Right lobe of liver (tissue), 4 donors: ENCODE data around the gene COX10.
"Not testable (repeated sequence)": the region's sequence is repeated elsewhere in the genome, so short reads cannot be mapped to it uniquely, and the experiment has no call there.

Experiments
- CTCF ChIP-seq, 4 donors: fragments of 200-600 bp in 3 of 4; fragments of 450-650 bp in 1 of 4; IDR thresholded peaks; one replicate each; pipeline versions ENCODE4 v1.5.1 to v1.8.0; 2016 to 2022; ENCODE audit warnings: antibody characterized with exemption in 4 of 4, mild to moderate bottlenecking in 2 of 4
- POLR2A ChIP-seq: fragments of 450-650 bp; IDR thresholded peaks from one replicate; pipeline ENCODE4 v1.6.1; 2017; ENCODE audit warnings: antibody characterized with exemption, mild to moderate bottlenecking
- donor health status: DM: no; HTN: no; CAD: no.
- donor health status: DM: no; HTN: no; CAD: no.
- donor health status: DM: no; HTN: yes; CAD: no.

DNA sequence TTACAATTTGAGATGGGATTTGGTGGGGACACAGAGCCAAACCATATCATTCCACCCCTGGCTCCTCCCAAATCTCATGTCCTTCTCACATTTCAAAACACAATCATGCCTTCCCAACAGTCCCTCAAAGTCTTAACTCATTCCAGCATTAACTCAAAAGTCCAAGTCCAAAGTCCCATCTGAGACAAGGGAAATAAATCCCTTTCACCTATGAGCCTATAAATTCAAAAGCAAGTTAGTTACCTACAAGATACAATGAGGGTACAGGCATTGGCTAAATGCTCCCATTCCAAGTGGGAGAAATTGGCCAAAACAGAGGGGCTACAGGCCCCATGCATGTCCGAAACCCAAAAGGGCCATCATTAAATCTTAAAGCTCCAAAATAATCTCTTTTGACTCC is 98.5 kb downstream of the COX10 start:
- TF ChIP-seq CTCF (IDR thresholded peaks at IDR 0.05); POLR2A: not testable (repeated sequence)
